ENCODE data around the gene STAT1.

The STAT1 gene

DNA sequence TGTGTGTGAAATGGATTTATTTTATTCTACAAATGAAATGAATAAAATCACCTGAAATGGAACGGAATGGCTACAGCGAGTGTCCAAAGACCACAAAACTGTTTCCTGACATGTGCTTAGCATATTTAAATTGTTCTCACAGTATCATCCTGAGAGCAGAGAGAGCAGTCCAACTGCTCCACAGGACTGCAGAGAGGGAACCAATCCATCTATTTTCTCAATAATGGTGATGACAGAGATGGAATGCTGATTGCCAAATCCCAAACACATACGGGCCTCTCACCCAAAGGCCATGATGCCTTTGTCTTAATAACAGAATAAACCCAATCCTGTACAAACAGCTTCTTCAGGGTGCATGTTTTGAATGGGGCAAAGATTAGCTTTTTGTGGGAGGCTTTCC, 41.1 kb downstream of the STAT1 start:
- Histone ChIP-seq H3K9me2 (replicated peaks; ENCODE audit: low read depth, low read length) (no peaks in the 10 kb centered on the region), H4K20me1 (ENCODE audit: insufficient read depth, low read length, poor library complexity, severe bottlenecking) (no peaks in the 10 kb centered on the region), H3K9me3 (ENCODE audit: insufficient read depth, low read depth, low read length) (no peaks in the 10 kb centered on the region), H3K9ac (ENCODE audit: low read depth, low read length, poor library complexity, severe bottlenecking) (no peak overlapping the region), H3K4me3 (ENCODE audit: low read length, poor library complexity, severe bottlenecking) (no peak overlapping the region), H3K4me1 (ENCODE audit: insufficient read depth, low read length, poor library complexity, severe bottlenecking) (peaks cover 10% of the 10 kb centered on the region), H3K4me2 (ENCODE audit: low read depth, low read length, poor library complexity, severe bottlenecking) (no peak overlapping the region), H2AFZ (ENCODE audit: low read length) (no peak overlapping the region), H3K27me3 (ENCODE audit: insufficient read depth, low read length, poor library complexity, severe bottlenecking) (no peaks in the 10 kb centered on the region), H3K79me2 (ENCODE audit: insufficient read depth, low read length) (no peaks in the 10 kb centered on the region), H3K36me3 (ENCODE audit: insufficient read depth, low read length) (peaks cover 92% of the 10 kb centered on the region), H3F3A (ENCODE audit: low read depth) (no peaks in the 10 kb centered on the region)
- TF ChIP-seq EZH2phosphoT487 (IDR thresholded peaks at IDR 0.05; ENCODE audit: borderline replicate concordance): no peak
- TF ChIP-seq, protein P1, sequence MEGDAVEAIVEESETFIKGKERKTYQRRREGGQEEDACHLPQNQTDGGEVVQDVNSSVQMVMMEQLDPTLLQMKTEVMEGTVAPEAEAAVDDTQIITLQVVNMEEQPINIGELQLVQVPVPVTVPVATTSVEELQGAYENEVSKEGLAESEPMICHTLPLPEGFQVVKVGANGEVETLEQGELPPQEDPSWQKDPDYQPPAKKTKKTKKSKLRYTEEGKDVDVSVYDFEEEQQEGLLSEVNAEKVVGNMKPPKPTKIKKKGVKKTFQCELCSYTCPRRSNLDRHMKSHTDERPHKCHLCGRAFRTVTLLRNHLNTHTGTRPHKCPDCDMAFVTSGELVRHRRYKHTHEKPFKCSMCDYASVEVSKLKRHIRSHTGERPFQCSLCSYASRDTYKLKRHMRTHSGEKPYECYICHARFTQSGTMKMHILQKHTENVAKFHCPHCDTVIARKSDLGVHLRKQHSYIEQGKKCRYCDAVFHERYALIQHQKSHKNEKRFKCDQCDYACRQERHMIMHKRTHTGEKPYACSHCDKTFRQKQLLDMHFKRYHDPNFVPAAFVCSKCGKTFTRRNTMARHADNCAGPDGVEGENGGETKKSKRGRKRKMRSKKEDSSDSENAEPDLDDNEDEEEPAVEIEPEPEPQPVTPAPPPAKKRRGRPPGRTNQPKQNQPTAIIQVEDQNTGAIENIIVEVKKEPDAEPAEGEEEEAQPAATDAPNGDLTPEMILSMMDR (conservative IDR thresholded peaks at IDR 0.05; ENCODE audit: low read length): no peak

DNA sequence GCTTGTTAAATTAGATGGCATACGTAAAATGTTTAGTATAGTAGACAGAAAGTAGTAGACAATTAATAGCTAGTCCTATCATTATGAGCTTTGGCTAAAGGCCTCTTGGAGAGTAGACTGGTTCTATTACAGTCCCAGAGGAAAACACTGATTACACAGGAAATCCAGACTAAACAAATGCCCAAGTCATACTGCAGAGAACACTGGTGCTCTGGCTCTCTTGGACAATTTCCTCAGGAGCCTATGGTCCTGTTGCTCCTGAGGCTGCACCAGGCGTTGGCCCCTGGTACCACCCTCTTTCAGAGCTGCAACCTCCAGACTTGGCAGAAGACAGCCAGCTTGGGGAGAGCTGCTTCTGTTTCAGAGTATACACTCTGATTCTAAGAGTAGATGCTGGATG, 41.8 kb downstream of the STAT1 start:
- no peaks in the 10 kb centered on the region for H3K79me2 ChIP-seq (ENCODE audit: insufficient read depth, low read length)
- H3K4me2 ChIP-seq (ENCODE audit: low read depth, low read length, poor library complexity, severe bottlenecking): no peak overlapping the region
- peaks cover 89% of the 10 kb centered on the region for H3K36me3 ChIP-seq (ENCODE audit: insufficient read depth, low read length)
- H4K20me1 ChIP-seq (ENCODE audit: insufficient read depth, low read length, poor library complexity, severe bottlenecking): no peaks in the 10 kb centered on the region
- H3K9me2 ChIP-seq (replicated peaks; ENCODE audit: low read depth, low read length): no peaks in the 10 kb centered on the region
- no peaks in the 10 kb centered on the region for H3F3A ChIP-seq (ENCODE audit: low read depth)
- no peak overlapping the region for H2AFZ ChIP-seq (ENCODE audit: low read length)
- no peaks in the 10 kb centered on the region for H3K27me3 ChIP-seq (ENCODE audit: insufficient read depth, low read length, poor library complexity, severe bottlenecking)
- no peak overlapping the region for H3K9ac ChIP-seq (ENCODE audit: low read depth, low read length, poor library complexity, severe bottlenecking)
- TF ChIP-seq, protein P1 (conservative IDR thresholded peaks at IDR 0.05; ENCODE audit: low read length): no peak
- no peak for TF ChIP-seq EZH2phosphoT487 (IDR thresholded peaks at IDR 0.05; ENCODE audit: borderline replicate concordance)
- H3K9me3 ChIP-seq (ENCODE audit: insufficient read depth, low read depth, low read length): no peaks in the 10 kb centered on the region
- H3K4me1 ChIP-seq (ENCODE audit: insufficient read depth, low read length, poor library complexity, severe bottlenecking): peaks cover 10% of the 10 kb centered on the region
- no peak overlapping the region for H3K4me3 ChIP-seq (ENCODE audit: low read length, poor library complexity, severe bottlenecking)

DNA sequence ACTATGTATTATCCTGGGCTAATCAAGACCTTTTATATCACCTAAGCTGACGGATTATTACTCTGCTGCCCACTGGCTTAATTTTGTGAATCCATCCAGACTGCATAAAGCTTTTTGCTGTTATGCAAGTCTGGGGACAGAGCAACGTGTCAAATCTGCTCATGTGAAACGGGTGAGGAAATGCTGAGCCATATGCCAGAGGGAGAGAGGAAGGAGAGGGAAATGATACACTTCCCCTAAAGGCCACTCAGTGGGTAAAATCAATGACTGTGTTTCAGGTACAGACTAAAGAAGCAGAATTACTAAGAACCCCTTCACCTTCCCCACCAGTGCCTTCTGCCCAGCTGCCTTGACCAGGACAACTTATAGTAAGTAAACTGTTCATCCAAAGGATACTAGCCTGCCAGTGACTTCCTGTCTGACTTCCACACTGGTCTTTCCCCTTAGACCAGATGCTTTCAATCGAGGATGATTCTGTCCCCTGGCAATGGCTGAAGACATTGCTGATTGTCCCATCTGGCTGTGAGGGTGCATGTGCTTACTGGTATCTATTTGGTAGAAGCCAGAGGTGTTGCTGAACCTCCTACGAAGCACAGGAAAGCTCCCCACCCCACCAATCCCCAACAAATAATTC, 43.0 kb downstream of the STAT1 start:
- Histone ChIP-seq H3K79me2 (ENCODE audit: insufficient read depth, low read length) (no peaks in the 10 kb centered on the region), H3K9ac (ENCODE audit: low read depth, low read length, poor library complexity, severe bottlenecking) (no peak overlapping the region), H3F3A (ENCODE audit: low read depth) (no peaks in the 10 kb centered on the region), H3K9me3 (ENCODE audit: insufficient read depth, low read depth, low read length) (no peaks in the 10 kb centered on the region), H3K27me3 (ENCODE audit: insufficient read depth, low read length, poor library complexity, severe bottlenecking) (no peaks in the 10 kb centered on the region), H4K20me1 (ENCODE audit: insufficient read depth, low read length, poor library complexity, severe bottlenecking) (no peaks in the 10 kb centered on the region), H3K4me3 (ENCODE audit: low read length, poor library complexity, severe bottlenecking) (no peak overlapping the region), H3K4me1 (ENCODE audit: insufficient read depth, low read length, poor library complexity, severe bottlenecking) (peaks cover 10% of the 10 kb centered on the region), H3K9me2 (replicated peaks; ENCODE audit: low read depth, low read length) (no peaks in the 10 kb centered on the region), H3K4me2 (ENCODE audit: low read depth, low read length, poor library complexity, severe bottlenecking) (no peak overlapping the region), H3K36me3 (ENCODE audit: insufficient read depth, low read length) (peaks cover 85% of the 10 kb centered on the region), H2AFZ (ENCODE audit: low read length) (no peak overlapping the region)
- TF ChIP-seq, protein P1 (conservative IDR thresholded peaks at IDR 0.05; ENCODE audit: low read length): no peak
- TF ChIP-seq EZH2phosphoT487 (IDR thresholded peaks at IDR 0.05; ENCODE audit: borderline replicate concordance): no peak

Measured in Loucy (cell line).